OCI-LY1 (cell line): ENCODE data around the gene ITIH5.

Experiments used
- CTCF ChIP-seq: fragments of 200-600 bp; sonication (generic), shearing (Covaris generic); IDR thresholded peaks from 2 replicates; pipeline ENCODE4 v1.5.1; 2017; ENCODE audit warnings: mild to moderate bottlenecking, antibody characterized with exemption, low read length, moderate library complexity, mixed read lengths
- EZH2 ChIP-seq: fragments of 200-600 bp; sonication (generic), shearing (Covaris generic); IDR thresholded peaks from 2 replicates; pipeline ENCODE4 v1.8.0; 2017; ENCODE audit warnings: borderline replicate concordance, mixed run types, mild to moderate bottlenecking, antibody characterized with exemption, low read length, moderate library complexity, mixed read lengths

GRCh38 chr10:7642491-7643011 is 24.2 kb downstream of the ITIH5 start:
- TF ChIP-seq CTCF: no peak
- TF ChIP-seq EZH2: no peak
